HCT116 (cell line): ENCODE data around the gene DTX3L. TPM values are rescaled to one million over a fixed set of nuclear protein-coding genes. Genes with fewer than 3 reads are reported as not detected.
A peak's percentile ranks its signal among the peaks of the same experiment; 100 is the strongest.
"Not testable (repeated sequence)": the region's sequence is repeated elsewhere in the genome, so short reads cannot be mapped to it uniquely, and the experiment has no call there.

Experiments
- ATAC-seq: fragments of 200-7000 bp; cut with Tn5 transposase; 2 replicates; pipeline ENCODE4 v1.9.1; 2020; ENCODE audit warnings: mild to moderate bottlenecking, moderate library complexity
- BruUV-seq: library from RNA; stranded (reverse); fragments of 400-500 nt; replicated peaks from 2 replicates; lab custom pipeline; 2021; lab: Mats Ljungman, UMichigan
- CTCF ChIA-PET: fragments of 300-600 bp; sonication (Branson Sonifier 250); formaldehyde crosslinking; loops from one replicate; lab custom pipeline; 2021; ENCODE audit warnings: antibody characterized with exemption; lab: Charles Lee
- POLR2A ChIA-PET: fragments of 300-600, 350-600 bp; sonication (Branson Sonifier 250); formaldehyde crosslinking; loops from one replicate; lab custom pipeline; 2021; ENCODE audit warnings: antibody characterized with exemption; lab: Charles Lee
- RAD21 ChIA-PET, 2 experiments: fragments of 300-600 bp; sonication (Branson Sonifier 250); formaldehyde crosslinking; loops; one replicate each; lab custom pipeline; 2023; ENCODE audit warnings: low total read pairs in 2 of 2; ENCODE audit not compliant: uncharacterized antibody in 2 of 2, unreplicated experiment in 2 of 2, low non-redundant PET in 1 of 2; lab: Charles Lee
- DNase-seq: peaks from one replicate; pipeline ENCODE4 v3.0.0-alpha.2; 2010; ENCODE audit warnings: low read depth, low spot score
- H2AFZ ChIP-seq: fragments of 200-600 bp; shearing (Covaris generic), sonication (generic); 2 replicates; pipeline ENCODE4 v1.6.1; 2017; ENCODE audit warnings: low read depth, mixed run types, mixed read lengths, antibody characterized with exemption, low read length; ENCODE audit not compliant: poor library complexity, severe bottlenecking
- H3K27ac ChIP-seq: 2 replicates; pipeline ENCODE4 v1.5.1; 2012; ENCODE audit warnings: low read depth, low read length
- H3K27me3 ChIP-seq: fragments of 200-600 bp; sonication (generic); 2 replicates; pipeline ENCODE4 v1.6.1; 2016; ENCODE audit warnings: mixed run types, low read length, mixed read lengths; ENCODE audit not compliant: insufficient read depth
- H3K36me3 ChIP-seq, 2 experiments: fragments of 200-500 bp in 1 of 2; fragments of 200-600 bp in 1 of 2; sonication (Bioruptor generic) in 1 of 2; sonication (generic) in 1 of 2; 2 replicates each; pipeline versions ENCODE4 v1.5.1 to v1.6.1; 2014 to 2016; ENCODE audit warnings: low read length in 2 of 2, inconsistent platforms in 1 of 2, mixed read lengths in 1 of 2, mixed run types in 1 of 2; ENCODE audit not compliant: insufficient read depth in 2 of 2, control insufficient read depth in 1 of 2
- H3K4me1 ChIP-seq, 2 experiments: fragments of 200-600 bp in 1 of 2; sonication (generic) in 1 of 2; 2 replicates each; pipeline versions ENCODE4 v1.5.1 to v1.6.1; 2012 to 2017; ENCODE audit warnings: low read length in 2 of 2, inconsistent platforms in 1 of 2, mild to moderate bottlenecking in 1 of 2, mixed read lengths in 1 of 2, mixed run types in 1 of 2, moderate library complexity in 1 of 2; ENCODE audit not compliant: insufficient read depth in 2 of 2, control insufficient read depth in 1 of 2
- H3K4me2 ChIP-seq: fragments of 200-600 bp; sonication (generic); 2 replicates; pipeline ENCODE4 v1.6.1; 2017; ENCODE audit warnings: mixed run types, low read length, mixed read lengths
- H3K4me3 ChIP-seq, 2 experiments: fragments of 200-600 bp in 1 of 2; sonication (generic) in 1 of 2; replicated peaks in 1 of 2; 2 replicates each; pipeline ENCODE4 v1.5.1; 2011 to 2016; ENCODE audit warnings: low read length in 2 of 2, control low read depth in 1 of 2, low read depth in 1 of 2, mild to moderate bottlenecking in 1 of 2, mixed read lengths in 1 of 2, mixed run types in 1 of 2
- H3K79me2 ChIP-seq: fragments of 200-600 bp; sonication (generic); 2 replicates; pipeline ENCODE4 v1.6.1; 2017; ENCODE audit warnings: mild to moderate bottlenecking, mixed run types, low read length, moderate library complexity, mixed read lengths; ENCODE audit not compliant: insufficient read depth
- H3K9ac ChIP-seq: fragments of 200-600 bp; sonication (generic); 2 replicates; pipeline ENCODE4 v1.6.1; 2016; ENCODE audit warnings: low read length, mixed read lengths
- H3K9me2 ChIP-seq: fragments of 200-600 bp; sonication (generic), shearing (Covaris generic); 2 replicates; pipeline ENCODE4 v1.6.1; 2017; ENCODE audit warnings: mixed run types, mild to moderate bottlenecking, moderate library complexity; ENCODE audit not compliant: insufficient read depth
- H3K9me3 ChIP-seq, 2 experiments: fragments of 200-500 bp in 1 of 2; fragments of 200-600 bp in 1 of 2; sonication (Bioruptor generic) in 1 of 2; sonication (generic) in 1 of 2; 2 replicates each; pipeline ENCODE4 v1.6.1; 2014 to 2017; ENCODE audit warnings: low read length in 2 of 2, mixed read lengths in 2 of 2, inconsistent platforms in 1 of 2, low read depth in 1 of 2, mild to moderate bottlenecking in 1 of 2, mixed run types in 1 of 2, moderate library complexity in 1 of 2; ENCODE audit not compliant: control insufficient read depth in 1 of 2, insufficient read depth in 1 of 2
- H4K20me1 ChIP-seq: fragments of 200-600 bp; sonication (generic), shearing (Covaris generic); 2 replicates; pipeline ENCODE4 v1.6.1; 2017; ENCODE audit warnings: mixed run types, mild to moderate bottlenecking, moderate library complexity; ENCODE audit not compliant: insufficient read depth
- CTCF ChIP-seq, 3 experiments: fragments of 200-600 bp in 1 of 3; sonication (generic) in 1 of 3; IDR thresholded peaks in 2 of 3; conservative IDR thresholded peaks in 1 of 3; 2 replicates each; pipeline ENCODE4 v1.5.1; 2012 to 2017; ENCODE audit warnings: low read depth in 2 of 3, low read length in 2 of 3, antibody characterized with exemption in 1 of 3, borderline replicate concordance in 1 of 3, control low read depth in 1 of 3, mild to moderate bottlenecking in 1 of 3, mixed read lengths in 1 of 3, mixed run types in 1 of 3, moderate library complexity in 1 of 3; ENCODE audit not compliant: insufficient read depth in 1 of 3
- EGR1 ChIP-seq: IDR thresholded peaks from 2 replicates; pipeline ENCODE4 v1.6.1; 2012; ENCODE audit warnings: low read depth
- ELF1 ChIP-seq: IDR thresholded peaks from 2 replicates; pipeline ENCODE4 v1.6.1; 2012; ENCODE audit warnings: low read depth, borderline replicate concordance
- EZH2 ChIP-seq: fragments of 200-600 bp; sonication (generic); IDR thresholded peaks from 2 replicates; pipeline ENCODE4 v1.6.1; 2017; ENCODE audit warnings: antibody characterized with exemption, mixed run types
- EZH2phosphoT487 ChIP-seq: fragments of 200-600 bp; IDR thresholded peaks from 2 replicates; pipeline ENCODE4 v1.6.1; 2018; ENCODE audit warnings: antibody characterized with exemption, borderline replicate concordance
- POLR2A ChIP-seq: IDR thresholded peaks from 2 replicates; pipeline ENCODE4 v1.7.0; 2011; ENCODE audit warnings: borderline replicate concordance; ENCODE audit not compliant: insufficient read depth, insufficient read length; ENCODE audit errors: extremely low read depth
- ZFX ChIP-seq: fragments of 450-650 bp; IDR thresholded peaks from 2 replicates; pipeline ENCODE4 v1.6.1; 2017
- ZNF274 ChIP-seq: fragments of 200-500 bp; sonication (Bioruptor generic); IDR thresholded peaks from 2 replicates; pipeline ENCODE4 v1.6.1; 2014; ENCODE audit warnings: mild to moderate bottlenecking, low read depth, low read length, inconsistent platforms
- intact Hi-C: fragments of 100-400 bp; cut with micrococcal nuclease; formaldehyde crosslinking; loops from 2 replicates; pipeline ENCODE4 v1.10.0; 2022
- total RNA-seq: library from RNA; stranded (reverse); gene quantifications from one replicate; pipeline ENCODE4 v1.2.1, GENCODE V29; 2021; ENCODE audit not compliant: unreplicated experiment
- TF ChIP-seq, protein P1 (sequence below): IDR thresholded peaks from 2 replicates; pipeline ENCODE4 v1.6.1; 2012
- TF ChIP-seq, protein P2 (sequence below): IDR thresholded peaks from 2 replicates; pipeline ENCODE4 v1.6.1; 2011; ENCODE audit warnings: mild to moderate bottlenecking, low read length, moderate library complexity; ENCODE audit not compliant: insufficient replicate concordance; ENCODE audit errors: extremely low read depth

The DTX3L gene
- total RNA-seq, 1 experiment from 2014 or later = 13.1 TPM

GRCh38 chr3:122563717-122564025 is 467 bp upstream of the DTX3L start:
- Histone ChIP-seq H4K20me1 (no peaks in the 10 kb centered on the region), H3K27ac (peak overlapping the region; percentile 72; the same call in 1 of the 2 replicates), H2AFZ (peak overlapping the region; percentile 94), H3K9me2 (no peaks in the 10 kb centered on the region), H3K9me3 (no peaks in the 10 kb centered on the region), H3K9ac (peak overlapping the region; percentile 81), H3K4me3 (peak overlapping the region; percentile 60 to 81), H3K4me1 (peaks cover 8 to 17% of the 10 kb centered on the region in 2 experiments), H3K4me2 (peak overlapping the region; percentile 97)
- TSS peak; percentile 76 for BruUV-seq
- intact Hi-C loops = loop anchor here (5.0 kb wide), 1 partner anchor 106 kb away; no protein-coding TSS in a partner anchor
- ChIA-PET RAD21 (interaction anchor here in 1 of 2 experiments (1.1 kb wide), 1 partner anchor 116 kb away, joined by 4 read pairs; no protein-coding TSS in a partner anchor), POLR2A (interaction anchor here (1.3 kb wide), 1 partner anchor 116 kb away, joined by 9 read pairs; no protein-coding TSS in a partner anchor)
- DNase-seq (no peak), ATAC-seq (no peak)
- TF ChIP-seq EZH2phosphoT487 = no peak
- no peak for TF ChIP-seq ZFX
- TF ChIP-seq EGR1 = no peak
- no peak for TF ChIP-seq CTCF (IDR thresholded peaks at IDR 0.05 in 2 of 3, conservative IDR thresholded peaks at IDR 0.05 in 1 of 3; ENCODE audit: borderline replicate concordance in 1 of 3, insufficient read depth in 1 of 3, low read depth in 2 of 3, low read length in 2 of 3)
- TF ChIP-seq, protein P1, sequence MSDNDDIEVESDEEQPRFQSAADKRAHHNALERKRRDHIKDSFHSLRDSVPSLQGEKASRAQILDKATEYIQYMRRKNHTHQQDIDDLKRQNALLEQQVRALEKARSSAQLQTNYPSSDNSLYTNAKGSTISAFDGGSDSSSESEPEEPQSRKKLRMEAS = no peak
- no peak for TF ChIP-seq ZNF274
- no peak for TF ChIP-seq POLR2A
- no peak for TF ChIP-seq ELF1
- TF ChIP-seq, protein P2, sequence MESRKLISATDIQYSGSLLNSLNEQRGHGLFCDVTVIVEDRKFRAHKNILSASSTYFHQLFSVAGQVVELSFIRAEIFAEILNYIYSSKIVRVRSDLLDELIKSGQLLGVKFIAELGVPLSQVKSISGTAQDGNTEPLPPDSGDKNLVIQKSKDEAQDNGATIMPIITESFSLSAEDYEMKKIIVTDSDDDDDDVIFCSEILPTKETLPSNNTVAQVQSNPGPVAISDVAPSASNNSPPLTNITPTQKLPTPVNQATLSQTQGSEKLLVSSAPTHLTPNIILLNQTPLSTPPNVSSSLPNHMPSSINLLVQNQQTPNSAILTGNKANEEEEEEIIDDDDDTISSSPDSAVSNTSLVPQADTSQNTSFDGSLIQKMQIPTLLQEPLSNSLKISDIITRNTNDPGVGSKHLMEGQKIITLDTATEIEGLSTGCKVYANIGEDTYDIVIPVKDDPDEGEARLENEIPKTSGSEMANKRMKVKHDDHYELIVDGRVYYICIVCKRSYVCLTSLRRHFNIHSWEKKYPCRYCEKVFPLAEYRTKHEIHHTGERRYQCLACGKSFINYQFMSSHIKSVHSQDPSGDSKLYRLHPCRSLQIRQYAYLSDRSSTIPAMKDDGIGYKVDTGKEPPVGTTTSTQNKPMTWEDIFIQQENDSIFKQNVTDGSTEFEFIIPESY = no peak
- TF ChIP-seq EZH2 = no peak
- TF ChIP-seq, all 23 proteins: peak for 0
- 0 out of 2 replicates have a peak, but pooled peaks cover 4% of the 10 kb centered on the region for H3K79me2 ChIP-seq
- CTCF ChIA-PET = interaction anchor here (1.1 kb wide), 1 partner anchor 116 kb away, joined by 8 read pairs; no protein-coding TSS in a partner anchor
- H3K27me3 ChIP-seq = no peaks in the 10 kb centered on the region
- 0 out of 4 replicates have a peak, but pooled peaks cover 0 to 3% of the 10 kb centered on the region in 2 experiments for H3K36me3 ChIP-seq

- H3K9me3 ChIP-seq, H3K36me3 ChIP-seq, H4K20me1 ChIP-seq, ATAC-seq, POLR2A ChIA-PET, H3K9ac ChIP-seq, H3K27ac ChIP-seq, H3K4me2 ChIP-seq, intact Hi-C loops, H3K27me3 ChIP-seq, BruUV-seq, RAD21 ChIA-PET, H3K4me3 ChIP-seq, DNase-seq, H3K9me2 ChIP-seq, H3K79me2 ChIP-seq, H2AFZ ChIP-seq: not testable (repeated sequence)
- peaks cover 18 to 29% of the 10 kb centered on the region in 2 experiments for H3K4me1 ChIP-seq
- CTCF ChIA-PET = interaction anchor here (1.2 kb wide), 1 partner anchor 111 kb away, joined by 4 read pairs; no protein-coding TSS in a partner anchor
Measured at GRCh38 chr3:122568131-122568530, 4.0 kb downstream of the DTX3L start.
